Activated T-cell treated with anti-CD3 and anti-CD28 coated beads for 24 hours (primary cell): ENCODE results near the gene BRINP1.
"Not testable (repeated sequence)": the region's sequence is repeated elsewhere in the genome, so short reads cannot be mapped to it uniquely, and the experiment has no call there.

ENCODE experiments used
- DNase-seq: peaks from one replicate; pipeline ENCODE4 v3.0.0-alpha.2; 2020; ENCODE audit warnings: low read depth

BRINP1 gene

DNA sequence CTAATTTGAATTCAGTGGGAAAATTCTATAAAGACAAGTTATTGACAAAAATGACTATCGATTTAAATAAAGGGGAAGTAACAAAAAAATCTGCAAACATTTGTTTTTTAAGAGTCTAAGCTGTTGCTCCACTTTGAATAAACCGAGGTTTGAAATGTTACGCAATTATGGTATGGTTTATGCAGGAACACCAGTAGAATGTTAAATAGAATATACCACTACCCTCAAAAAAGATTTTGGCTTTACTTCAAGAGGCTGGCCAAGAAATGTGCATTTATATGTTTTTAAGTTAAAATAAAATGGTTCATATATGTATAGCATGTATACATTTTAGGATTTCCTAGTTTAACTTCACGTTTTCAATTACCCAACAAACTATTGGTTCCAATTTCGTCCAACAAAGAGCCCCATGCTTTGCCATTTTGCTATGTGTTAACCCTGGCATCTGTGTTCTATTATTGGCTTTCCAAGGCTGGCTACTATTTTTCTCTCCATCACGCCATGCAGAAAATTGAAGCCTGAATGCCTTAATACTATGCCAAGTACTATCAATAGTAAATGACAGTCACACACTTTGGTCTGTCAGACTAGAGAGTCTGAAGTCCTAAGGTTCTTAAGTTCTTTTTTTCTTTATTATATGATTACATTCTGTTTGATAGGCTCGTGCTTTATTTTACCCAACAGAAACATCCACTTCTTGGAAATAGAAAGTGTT, 171.2 kb downstream of the BRINP1 start:
- DNase-seq = no peak

DNA sequence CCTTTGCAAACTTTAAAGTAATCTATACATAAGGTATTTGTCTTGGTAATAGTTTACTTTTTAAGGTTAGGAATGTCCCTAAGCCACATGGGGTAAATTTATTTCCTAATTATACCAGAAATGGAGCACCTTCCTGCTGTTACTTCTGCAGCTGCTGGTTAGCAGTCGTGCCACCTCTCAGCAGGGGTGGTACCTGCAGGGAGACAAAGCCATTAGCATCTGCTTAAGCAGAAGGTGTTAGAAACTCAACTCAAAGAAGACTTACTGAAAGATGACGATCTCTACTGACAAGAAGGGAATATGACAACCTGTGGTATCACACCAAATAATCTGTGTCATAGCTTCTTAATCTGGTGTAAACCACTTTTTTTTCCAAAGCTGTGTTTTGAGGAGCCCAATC, 173.7 kb downstream of the BRINP1 start:
- DNase-seq = no peak

DNA sequence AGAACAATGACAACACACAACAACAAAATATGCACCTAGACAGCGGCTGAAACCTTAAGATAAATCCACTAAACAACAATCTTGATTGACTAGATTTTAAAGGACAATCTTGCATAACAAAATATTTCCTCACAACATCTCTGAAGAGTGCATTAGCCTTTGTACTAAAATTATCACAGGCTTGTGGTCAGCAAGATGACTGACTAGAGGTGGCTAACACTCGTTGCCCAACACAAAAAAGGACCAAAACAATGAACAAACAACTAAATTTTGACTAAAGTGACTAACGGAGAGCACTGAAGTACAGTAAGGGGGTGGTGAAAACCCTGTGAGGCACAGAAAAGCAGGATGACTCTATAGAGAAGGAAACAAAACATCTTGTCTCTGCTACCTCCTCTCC, 183.9 kb downstream of the BRINP1 start:
- no peak for DNase-seq

DNA sequence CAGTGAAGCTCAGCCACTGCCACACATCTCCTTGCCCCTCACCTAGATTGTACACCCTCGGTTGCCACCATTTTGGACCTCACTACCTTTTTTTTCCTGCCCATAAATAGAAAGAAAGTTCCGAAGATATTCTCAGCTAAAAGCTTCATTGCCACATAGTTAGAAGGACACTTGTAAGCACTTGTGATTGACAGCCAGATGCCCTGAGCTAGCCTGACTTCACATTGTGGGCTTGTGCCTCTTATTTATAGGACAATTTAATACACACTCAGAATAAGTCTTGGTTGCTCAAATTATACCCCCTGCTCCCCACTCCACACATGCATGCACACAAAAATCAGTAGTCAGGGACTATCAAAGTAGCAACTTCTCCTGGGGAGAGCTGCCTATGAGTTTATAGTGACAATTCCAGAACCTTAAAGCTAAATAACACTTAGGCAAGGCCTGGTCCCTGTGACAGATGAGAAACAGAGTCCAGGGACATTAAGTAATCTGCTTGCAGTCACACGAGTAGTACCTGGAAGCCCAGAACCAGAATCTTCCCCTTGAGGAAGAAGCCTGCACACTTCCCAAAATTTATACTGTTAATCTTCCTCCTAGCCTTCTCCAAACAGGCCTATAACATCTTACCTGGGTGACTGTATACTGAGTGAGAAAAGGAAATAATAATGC, 184.8 kb downstream of the BRINP1 start:
- no peak for DNase-seq

DNA sequence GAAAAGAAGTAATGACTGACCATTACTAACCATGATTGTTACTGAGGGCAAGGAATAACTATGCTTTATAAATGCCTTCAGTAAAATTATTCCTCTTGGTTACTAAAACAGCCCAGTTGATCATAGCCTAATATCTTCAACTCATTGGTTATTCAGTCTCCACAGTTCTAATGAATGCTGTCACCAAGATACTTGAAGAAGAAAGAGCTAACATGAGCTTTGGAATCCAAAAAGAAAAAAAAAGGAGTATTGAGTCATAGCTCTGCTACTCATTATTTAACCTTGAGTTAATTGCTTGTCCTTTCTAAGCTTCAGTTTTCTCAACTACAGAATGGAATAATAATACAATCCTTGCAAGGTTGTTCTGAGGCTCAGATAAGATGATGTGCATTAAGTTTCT, 187.7 kb downstream of the BRINP1 start:
- no peak for DNase-seq

DNA sequence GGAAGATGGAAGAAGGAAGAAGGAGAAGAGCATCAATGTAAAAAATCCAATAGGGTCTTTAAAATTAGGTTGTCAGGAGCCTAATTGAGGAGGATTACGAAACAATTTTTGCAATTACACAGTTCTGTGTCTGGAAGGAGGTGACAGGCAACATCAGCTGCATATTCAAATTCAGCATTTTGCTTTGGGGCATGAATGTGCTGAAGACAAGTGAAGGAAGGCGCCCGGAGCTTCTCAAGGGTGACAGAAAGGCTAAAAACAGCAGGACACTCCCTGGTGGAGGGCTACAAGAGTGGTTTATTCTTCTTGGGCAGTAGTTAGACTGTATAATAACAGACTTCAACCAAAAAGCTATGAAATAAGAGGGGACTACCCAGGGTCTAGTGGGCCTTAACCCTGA, 188.3 kb downstream of the BRINP1 start:
- no peak for DNase-seq

DNA sequence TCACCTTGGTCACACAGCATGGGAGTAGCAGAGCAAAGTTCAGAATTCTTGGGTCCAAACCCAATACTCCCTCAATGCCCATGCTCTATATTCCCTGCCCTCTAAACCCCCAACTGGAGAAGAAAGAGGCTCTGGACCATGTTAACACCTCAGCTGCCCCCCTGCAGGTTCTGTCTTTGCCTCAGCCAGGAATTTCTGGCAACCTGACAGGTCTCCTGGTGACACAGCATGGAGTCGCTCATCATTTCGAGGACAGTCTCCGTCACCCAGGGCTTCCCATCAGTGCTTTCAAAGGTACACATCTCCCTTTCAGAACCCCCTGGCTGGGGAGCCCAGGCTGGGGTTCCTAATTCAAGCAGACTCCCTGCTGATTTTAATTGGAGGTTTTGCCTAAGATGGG, 189.5 kb downstream of the BRINP1 start:
- DNase-seq = no peak

DNA sequence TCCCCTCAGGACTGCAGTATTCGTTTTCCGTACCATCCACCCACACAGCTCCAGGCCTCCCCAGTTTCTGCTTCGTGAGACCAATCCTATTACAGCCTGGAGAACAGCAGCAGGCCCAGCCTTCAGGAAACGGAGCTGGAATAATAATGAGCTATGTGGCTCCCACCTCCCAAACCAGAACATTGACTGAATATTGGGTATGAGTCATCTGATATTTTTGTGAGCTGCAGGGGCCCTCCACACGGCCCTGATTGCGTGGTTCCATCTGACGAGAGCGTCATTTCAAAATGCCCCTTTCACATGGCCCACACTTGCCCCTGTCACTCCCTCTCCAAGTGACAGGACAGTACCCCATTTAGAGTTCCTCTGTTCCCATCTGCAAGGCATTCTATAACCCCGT, 192.0 kb downstream of the BRINP1 start:
- no peak for DNase-seq

DNA sequence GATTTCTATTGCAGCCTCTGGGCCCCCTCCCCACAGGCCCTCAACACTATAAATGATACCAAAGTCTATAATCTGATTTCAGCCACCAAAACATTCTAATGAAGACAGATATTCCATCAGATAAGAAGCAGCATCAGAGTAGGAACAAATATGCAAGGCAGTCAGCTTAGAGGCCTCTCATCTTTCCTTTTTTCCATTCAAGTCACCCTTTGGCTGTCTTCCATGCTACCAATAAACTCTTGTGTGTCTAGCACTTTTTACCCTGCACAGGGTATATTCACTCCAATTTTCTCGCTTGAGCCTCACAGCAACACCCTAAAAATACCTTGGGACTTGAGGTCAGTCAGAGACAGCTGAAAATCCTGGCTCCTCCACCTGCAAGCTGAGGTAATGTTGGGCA, 193.7 kb downstream of the BRINP1 start:
- DNase-seq = no peak

DNA sequence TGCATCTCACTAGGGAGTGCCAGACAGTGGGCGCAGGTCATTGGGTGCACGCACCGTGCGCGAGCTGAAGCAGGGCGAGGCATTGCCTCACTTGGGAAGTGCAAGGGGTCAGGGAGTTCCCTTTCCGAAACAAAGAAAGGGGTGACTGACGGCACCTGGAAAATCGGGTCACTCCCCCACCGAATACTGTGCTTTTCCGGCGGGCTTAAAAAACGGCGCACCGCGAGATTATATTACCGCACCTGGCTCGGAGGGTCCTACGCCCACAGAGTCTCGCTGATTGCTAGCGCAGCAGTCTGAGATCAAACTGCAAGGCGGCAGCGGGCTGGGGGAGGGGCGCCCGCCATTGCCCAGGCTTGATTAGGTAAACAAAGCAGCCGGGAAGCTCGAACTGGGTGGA, 200.0 kb downstream of the BRINP1 start:
- not testable (repeated sequence) for DNase-seq

DNA sequence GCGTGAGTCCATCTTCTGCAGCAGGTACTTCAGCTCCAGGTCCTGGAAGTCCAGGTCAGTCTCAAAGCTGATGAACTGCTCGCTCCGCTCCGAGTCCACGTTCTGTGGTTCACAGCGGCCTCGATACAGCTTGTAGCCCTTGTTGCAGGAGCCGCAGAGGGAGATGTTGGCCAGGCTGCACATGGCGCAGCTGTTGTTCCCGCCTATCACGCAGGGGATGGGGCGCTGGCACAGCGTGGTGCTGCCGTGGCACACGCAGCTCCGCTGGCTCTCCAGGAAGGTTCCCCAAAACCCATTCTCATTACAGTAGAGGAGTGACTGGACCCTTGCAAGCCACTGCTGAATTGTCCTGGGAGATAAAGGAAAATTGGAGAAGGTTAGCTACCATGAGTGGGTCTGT, 201.4 kb downstream of the BRINP1 start:
- DNase-seq = no peak

DNA sequence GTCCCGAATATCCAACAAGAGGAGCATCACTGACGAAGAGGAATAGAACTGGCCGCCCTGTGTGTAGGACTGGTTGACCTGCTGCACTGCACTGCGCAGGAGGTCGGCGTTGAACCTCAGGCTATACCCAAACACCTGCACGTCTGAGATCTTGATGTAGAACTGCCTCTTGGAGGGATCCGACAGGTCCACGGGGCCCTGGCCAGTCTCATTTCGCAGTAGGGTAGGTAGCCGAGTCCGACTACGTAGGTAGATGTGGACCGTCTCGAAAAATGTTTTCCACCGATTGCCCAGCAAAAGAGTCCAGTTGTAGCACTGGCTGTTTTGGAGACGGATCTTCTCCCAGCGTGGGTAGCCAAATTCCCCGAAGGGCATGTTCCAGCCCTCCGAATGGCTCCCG, 202.0 kb downstream of the BRINP1 start:
- DNase-seq = no peak

DNA sequence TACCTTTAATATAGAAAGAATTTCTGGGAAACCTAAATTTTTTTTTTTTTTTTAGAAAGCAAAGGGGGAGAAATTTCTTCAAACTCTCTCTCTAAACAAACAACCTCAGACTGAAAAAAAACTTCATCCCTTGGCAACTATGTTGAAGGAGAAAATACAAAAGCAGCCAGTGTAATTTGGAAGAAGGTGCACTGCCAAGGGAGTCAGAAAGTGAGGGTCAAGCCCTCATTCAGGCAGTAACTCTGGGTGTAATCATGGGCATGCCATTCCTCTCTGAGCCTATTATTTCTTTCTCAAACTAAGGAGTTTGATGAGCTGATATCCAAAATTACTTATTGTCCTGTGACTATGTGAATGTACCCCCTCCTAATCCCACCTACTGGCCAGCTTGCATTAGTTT, 203.1 kb downstream of the BRINP1 start:
- DNase-seq = no peak

DNA sequence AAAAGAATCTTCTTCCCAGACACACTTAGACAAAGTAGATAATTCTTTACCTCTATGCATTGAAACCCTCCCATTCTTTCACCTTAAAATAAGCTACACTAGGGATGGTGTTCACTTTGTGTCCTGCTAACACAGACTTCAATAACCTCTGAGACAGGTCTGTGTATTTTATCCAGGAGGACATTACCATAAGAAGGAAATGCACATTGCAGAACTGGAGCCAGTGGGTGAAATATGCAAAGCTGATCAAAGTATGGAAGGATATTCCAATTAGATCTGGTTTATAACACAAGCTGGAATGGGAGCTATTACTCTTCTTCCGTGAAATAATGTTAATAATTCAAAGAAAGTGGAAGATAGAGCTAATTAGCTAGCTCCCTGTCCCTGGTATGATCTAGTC, 204.1 kb downstream of the BRINP1 start:
- no peak for DNase-seq

DNA sequence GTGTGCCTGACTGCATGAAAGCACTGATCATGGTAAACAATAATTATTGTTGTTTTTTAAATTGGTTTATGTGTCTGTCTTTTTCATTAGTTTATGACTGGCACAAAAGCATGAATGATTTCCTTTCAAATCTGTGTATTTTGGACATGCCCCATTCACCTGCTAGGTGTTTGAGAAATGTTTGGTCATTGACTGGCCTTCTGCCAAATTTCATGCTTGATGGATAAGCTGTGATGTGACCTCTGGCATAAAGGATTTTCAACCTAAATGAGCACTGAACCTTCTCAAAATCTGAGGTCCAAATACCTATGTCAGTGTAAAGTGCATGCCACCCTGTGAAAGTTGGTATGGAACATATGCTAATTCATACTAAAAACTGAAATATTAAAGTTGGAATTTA, 204.5 kb downstream of the BRINP1 start:
- no peak for DNase-seq

DNA sequence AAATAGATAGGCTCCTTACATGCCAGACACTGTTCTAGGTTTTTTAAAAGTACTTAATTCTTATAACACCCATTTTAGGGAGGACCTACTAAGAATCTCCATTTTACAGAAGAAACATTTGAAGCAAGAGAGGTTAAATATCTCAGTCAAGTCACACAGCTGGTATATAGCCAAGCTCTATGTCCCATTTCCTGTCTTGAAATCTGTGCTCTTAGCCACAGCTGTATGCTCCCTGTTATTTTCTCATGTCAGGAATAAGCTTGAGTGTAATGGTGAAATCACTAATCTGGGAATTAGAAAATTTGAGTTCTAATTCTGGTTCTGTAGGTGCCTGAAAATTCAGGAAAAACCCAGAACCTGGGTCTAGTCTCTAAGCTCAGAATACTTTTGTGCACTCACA, 208.7 kb downstream of the BRINP1 start:
- no peak for DNase-seq

DNA sequence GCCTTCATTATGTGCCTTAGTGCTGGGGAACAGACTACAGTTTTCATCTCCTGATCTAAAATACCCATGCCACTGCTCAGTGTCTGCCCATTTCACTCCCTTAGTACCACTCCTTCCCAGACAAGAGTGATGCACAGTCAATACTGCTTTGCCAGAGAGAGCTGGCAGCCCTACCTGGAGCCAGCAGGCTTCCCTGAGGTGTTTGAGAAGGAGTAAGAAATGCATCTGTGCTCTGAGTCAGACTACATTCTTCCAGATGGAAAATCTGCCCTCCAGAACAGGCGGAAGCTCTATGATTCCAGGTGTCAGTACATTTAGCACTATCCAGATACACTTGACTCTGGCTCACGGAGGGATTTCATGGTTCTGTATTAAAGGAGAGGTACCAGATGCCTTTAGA, 209.8 kb downstream of the BRINP1 start:
- DNase-seq = no peak

DNA sequence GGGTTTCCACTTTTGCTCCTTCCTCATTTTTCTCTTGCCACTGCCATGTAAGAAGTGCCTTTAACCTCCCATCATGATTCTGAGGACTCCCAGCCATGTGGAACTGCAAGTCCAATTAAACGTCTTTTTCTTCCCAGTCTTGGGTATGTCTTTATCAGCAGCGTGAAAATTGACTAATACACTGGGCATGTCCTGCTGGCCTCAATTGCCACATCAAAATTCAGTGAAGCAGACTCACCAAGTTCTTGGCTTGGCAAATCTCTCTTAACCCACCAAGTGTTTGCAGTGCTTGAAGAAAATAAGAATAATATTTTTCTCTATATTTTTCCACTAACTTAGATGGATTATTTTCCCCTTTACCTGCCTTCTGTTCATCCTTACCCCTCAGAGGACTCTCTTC, 212.0 kb downstream of the BRINP1 start:
- DNase-seq = no peak

DNA sequence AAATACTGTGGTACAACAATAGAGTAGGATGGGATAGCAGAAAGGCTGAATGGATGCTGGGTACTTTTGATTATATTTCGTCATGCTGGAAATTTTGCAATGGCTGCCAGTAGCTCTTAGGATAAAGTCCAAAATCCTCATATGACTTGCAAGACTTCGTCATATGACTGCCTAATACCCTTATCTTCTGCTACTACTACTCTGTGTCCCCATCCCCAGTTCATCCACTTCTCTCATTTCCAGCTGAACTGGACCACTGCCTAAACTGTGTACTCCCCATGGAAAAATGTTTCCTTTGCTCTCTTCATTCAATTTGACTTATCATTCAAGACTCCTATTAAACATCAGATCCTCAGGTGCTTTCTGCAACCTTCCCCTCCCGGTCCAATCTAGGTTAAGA, 212.9 kb downstream of the BRINP1 start:
- DNase-seq = no peak

DNA sequence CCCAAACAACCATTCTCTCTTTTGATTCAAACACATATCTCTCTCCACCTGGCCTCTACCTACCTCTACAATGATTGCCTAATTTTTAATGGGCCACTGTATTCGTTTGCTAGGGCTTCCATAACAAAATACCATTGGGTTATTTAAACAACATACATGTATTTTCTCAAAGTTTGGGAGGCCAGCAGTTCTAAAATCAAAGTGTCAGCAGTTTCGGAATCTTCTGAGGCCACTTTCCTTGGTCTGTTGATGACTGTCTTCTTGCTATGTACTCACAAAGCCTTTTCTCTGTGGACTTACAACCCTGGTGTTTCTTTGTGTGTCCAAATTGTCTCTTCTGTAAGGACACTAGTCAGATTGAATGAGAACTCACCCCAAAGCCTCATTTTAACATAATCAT, 214.7 kb downstream of the BRINP1 start:
- no peak for DNase-seq

DNA sequence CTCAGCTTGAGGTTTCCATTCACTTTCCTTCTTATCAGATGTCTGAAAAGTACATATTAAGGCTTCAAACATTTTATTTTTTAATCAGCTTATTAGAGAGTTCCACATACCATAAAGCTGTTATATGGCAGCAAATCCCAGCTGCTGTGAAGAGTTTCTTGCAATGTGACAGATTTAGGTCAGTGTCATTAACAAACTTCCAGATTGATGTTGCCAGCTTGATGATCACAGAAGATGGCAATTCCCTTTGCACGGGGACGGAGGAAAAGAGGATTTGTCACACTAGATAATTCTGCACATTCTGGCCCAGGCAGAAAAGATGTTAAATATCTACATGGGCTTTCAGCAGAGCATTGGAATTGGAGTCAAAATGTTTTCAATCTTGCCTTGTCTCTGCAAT, 215.8 kb downstream of the BRINP1 start:
- no peak for DNase-seq

DNA sequence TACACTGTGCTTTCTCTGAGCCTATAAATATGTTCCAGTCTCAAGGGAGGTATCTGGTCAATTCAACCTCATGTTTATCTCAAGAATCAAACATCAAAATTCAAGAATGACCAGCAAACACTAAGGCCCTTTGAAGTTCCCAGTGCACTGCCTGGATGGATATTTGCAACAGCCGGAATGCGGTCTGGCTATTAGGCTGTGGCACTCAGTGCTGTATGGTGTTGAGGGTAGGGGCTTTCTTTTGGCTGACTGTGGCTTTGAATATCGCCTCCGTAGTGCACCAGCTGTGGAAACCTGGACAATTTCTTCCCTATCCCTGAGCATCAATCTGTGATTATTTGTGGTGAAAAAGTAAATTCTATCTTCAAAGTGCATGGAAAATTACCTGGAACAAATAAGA, 220.4 kb downstream of the BRINP1 start:
- no peak for DNase-seq

DNA sequence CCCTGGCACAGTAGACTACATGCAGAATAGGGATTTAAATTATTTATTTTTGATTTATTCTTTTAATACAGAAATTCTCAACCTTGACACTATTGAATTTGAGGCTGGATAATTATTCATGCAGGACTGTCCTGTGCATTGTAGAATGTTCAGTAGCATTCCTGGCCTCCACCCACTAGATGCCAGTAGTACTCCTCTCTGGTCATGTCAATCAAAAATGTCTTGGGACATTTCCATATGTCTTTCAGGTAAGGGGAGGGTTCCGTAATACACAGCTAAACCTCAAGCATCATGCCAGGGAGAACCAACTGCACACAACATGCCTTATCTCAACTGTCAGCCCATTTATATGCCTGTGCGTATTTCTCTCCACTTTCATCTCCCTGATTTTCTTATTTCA, 231.8 kb downstream of the BRINP1 start:
- no peak for DNase-seq

DNA sequence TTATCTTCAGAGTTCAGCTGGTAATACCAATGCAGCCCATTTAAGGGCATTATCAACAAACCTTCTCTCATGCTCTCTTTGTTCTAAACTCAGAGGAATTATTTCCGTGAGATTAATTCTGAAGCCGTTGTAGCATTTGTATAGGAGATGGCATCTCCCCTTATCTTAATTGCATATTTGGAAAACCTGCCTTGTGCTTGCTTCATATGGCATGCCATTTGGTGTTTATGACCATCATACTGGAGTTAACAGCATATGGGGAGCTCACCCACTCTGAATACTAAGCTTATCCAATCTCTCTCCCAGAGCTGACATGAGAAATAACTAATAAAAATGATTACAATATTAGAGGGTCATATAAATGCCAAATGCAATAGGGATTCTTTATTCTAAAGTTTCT, 243.2 kb downstream of the BRINP1 start:
- no peak for DNase-seq
